MM.1S (cell line): ENCODE measurements around the gene CTXN3.

Experiments used
- EZH2 ChIP-seq: fragments of 300-600 bp; sonication (generic); optimal IDR thresholded peaks from 2 replicates; pipeline ENCODE3; 2017; ENCODE audit warnings: low read depth, mild to moderate bottlenecking, antibody characterized with exemption, low read length, mixed read lengths
- TF ChIP-seq, protein P1 (sequence below): fragments of 300-600 bp; sonication (generic); IDR thresholded peaks from 2 replicates; pipeline ENCODE4 v1.5.1; 2016; ENCODE audit warnings: antibody characterized with exemption, low read length, mixed read lengths

GRCh38 chr5:127652952-127653611 is 4.2 kb downstream of the CTXN3 start:
- TF ChIP-seq, protein P1, sequence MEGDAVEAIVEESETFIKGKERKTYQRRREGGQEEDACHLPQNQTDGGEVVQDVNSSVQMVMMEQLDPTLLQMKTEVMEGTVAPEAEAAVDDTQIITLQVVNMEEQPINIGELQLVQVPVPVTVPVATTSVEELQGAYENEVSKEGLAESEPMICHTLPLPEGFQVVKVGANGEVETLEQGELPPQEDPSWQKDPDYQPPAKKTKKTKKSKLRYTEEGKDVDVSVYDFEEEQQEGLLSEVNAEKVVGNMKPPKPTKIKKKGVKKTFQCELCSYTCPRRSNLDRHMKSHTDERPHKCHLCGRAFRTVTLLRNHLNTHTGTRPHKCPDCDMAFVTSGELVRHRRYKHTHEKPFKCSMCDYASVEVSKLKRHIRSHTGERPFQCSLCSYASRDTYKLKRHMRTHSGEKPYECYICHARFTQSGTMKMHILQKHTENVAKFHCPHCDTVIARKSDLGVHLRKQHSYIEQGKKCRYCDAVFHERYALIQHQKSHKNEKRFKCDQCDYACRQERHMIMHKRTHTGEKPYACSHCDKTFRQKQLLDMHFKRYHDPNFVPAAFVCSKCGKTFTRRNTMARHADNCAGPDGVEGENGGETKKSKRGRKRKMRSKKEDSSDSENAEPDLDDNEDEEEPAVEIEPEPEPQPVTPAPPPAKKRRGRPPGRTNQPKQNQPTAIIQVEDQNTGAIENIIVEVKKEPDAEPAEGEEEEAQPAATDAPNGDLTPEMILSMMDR = no peak
- TF ChIP-seq EZH2 = no peak
